GM18861 (cell line): ENCODE data around the gene FKBP6.
"Not testable (repeated sequence)": the region's sequence is repeated elsewhere in the genome, so short reads cannot be mapped to it uniquely, and the experiment has no call there.

Source experiments
- ATAC-seq: cut with Tn5 transposase; IDR thresholded peaks from one replicate; pipeline ENCODE4 v1.9.1; 2021; ENCODE audit not compliant: unreplicated experiment

Gene FKBP6

GRCh38 chr7:73387908-73388414 lies 60.0 kb downstream of the FKBP6 start:
- no peak for ATAC-seq

GRCh38 chr7:73391396-73391795 lies 63.4 kb downstream of the FKBP6 start:
- ATAC-seq = no peak

- no peak for ATAC-seq
Measured at GRCh38 chr7:73394422-73394821, 66.5 kb downstream of the FKBP6 start.

GRCh38 chr7:73395538-73396503 lies 67.9 kb downstream of the FKBP6 start:
- no peak for ATAC-seq

GRCh38 chr7:73397521-73398281 lies 69.7 kb downstream of the FKBP6 start:
- no peak for ATAC-seq

- not testable (repeated sequence) for ATAC-seq
Measured at GRCh38 chr7:73399185-73400050, 71.5 kb downstream of the FKBP6 start.

- ATAC-seq = not testable (repeated sequence)
Measured at GRCh38 chr7:73404860-73405259, 76.9 kb downstream of the FKBP6 start.
